GM21381 (cell line): ENCODE measurements around the gene PDE2A.

Source experiments
- ATAC-seq: cut with Tn5 transposase; IDR thresholded peaks from one replicate; pipeline ENCODE4 v1.9.1; 2021; ENCODE audit warnings: mild to moderate bottlenecking, moderate library complexity; ENCODE audit not compliant: unreplicated experiment

PDE2A gene

GRCh38 chr11:72621008-72621610 lies 53.1 kb downstream of the PDE2A start:
- ATAC-seq = no peak

- no peak for ATAC-seq
Measured at GRCh38 chr11:72618803-72619202, 55.4 kb downstream of the PDE2A start.

GRCh38 chr11:72617080-72617762 lies 57.0 kb downstream of the PDE2A start:
- ATAC-seq = no peak

- no peak for ATAC-seq
Measured at GRCh38 chr11:72616655-72617054, 57.6 kb downstream of the PDE2A start.

- ATAC-seq = no peak
Measured at GRCh38 chr11:72615329-72615728, 58.9 kb downstream of the PDE2A start.

GRCh38 chr11:72614381-72614780 lies 59.8 kb downstream of the PDE2A start:
- ATAC-seq = no peak

GRCh38 chr11:72613977-72614376 lies 60.2 kb downstream of the PDE2A start:
- no peak for ATAC-seq

GRCh38 chr11:72613450-72613849 lies 60.8 kb downstream of the PDE2A start:
- no peak for ATAC-seq

- no peak for ATAC-seq
Measured at GRCh38 chr11:72609476-72609875, 64.7 kb downstream of the PDE2A start.

GRCh38 chr11:72609045-72609444 lies 65.2 kb downstream of the PDE2A start:
- ATAC-seq = no peak

- ATAC-seq = no peak
Measured at GRCh38 chr11:72607496-72607895, 66.7 kb downstream of the PDE2A start.

- ATAC-seq = no peak
Measured at GRCh38 chr11:72606748-72607468, 67.3 kb downstream of the PDE2A start.

- no peak for ATAC-seq
Measured at GRCh38 chr11:72605973-72606747, 68.1 kb downstream of the PDE2A start.

GRCh38 chr11:72604256-72604655 lies 70.0 kb downstream of the PDE2A start:
- ATAC-seq = no peak

- ATAC-seq = no peak
Measured at GRCh38 chr11:72602250-72602904, 71.8 kb downstream of the PDE2A start.

GRCh38 chr11:72600557-72600956 lies 73.7 kb downstream of the PDE2A start:
- no peak for ATAC-seq

GRCh38 chr11:72599325-72600117 lies 74.7 kb downstream of the PDE2A start:
- no peak for ATAC-seq

GRCh38 chr11:72598906-72599305 lies 75.3 kb downstream of the PDE2A start:
- ATAC-seq = no peak

- ATAC-seq = no peak
Measured at GRCh38 chr11:72598466-72598865, 75.8 kb downstream of the PDE2A start.

GRCh38 chr11:72597721-72598120 lies 76.5 kb downstream of the PDE2A start:
- no peak for ATAC-seq
